ENCODE measurements around the gene DDX25. TPM values are rescaled to one million over a fixed set of nuclear protein-coding genes. Genes with fewer than 3 reads are reported as not detected.
"Not testable (repeated sequence)": the region's sequence is repeated elsewhere in the genome, so short reads cannot be mapped to it uniquely, and the experiment has no call there.

Gene DDX25
- total RNA-seq, 1 experiment from 2014 or later, result not detected

DNA sequence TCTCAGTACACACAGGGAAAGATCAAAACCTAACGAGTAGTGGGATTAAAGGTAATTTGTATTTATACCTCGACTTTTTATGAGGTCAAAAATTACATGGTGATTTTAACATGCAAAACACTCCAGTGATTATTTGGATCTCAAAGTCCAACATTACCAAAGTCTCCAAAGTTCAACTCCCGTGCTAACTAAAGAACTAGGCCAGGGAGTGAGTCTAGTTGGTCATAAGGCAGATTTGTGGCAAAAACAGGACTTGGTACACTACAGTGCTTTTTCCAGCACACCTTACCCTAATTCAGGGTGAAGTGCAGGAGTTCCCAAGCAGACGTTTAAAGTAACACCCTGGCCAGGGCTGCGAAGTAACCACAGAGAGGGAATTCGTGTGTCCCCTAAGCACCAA, 2.4 kb upstream of the DDX25 start:
- H3K4me3 ChIP-seq (ENCODE audit: low read length), result peak overlapping the region; percentile 92; the same call in 1 of the 2 replicates
- H3K4me1 ChIP-seq (ENCODE audit: low read length), result peaks cover 5% of the 10 kb centered on the region
- H3K4me2 ChIP-seq (ENCODE audit: low read depth, low read length, poor library complexity, severe bottlenecking), result peak overlapping the region; percentile 62
- H3K79me2 ChIP-seq (ENCODE audit: low read length), result peaks cover 41% of the 10 kb centered on the region
- H3K27ac ChIP-seq (ENCODE audit: low read length), result no peak overlapping the region
- no peaks in the 10 kb centered on the region for H3K9me3 ChIP-seq (ENCODE audit: low read length)
- H4K20me1 ChIP-seq (ENCODE audit: insufficient read depth, low read depth, low read length), result no peaks in the 10 kb centered on the region
- H3K9ac ChIP-seq (ENCODE audit: low read length), result no peak overlapping the region
- no peaks in the 10 kb centered on the region for H3K27me3 ChIP-seq (ENCODE audit: low read length)
- DNase-seq, result no peak
- no peaks in the 10 kb centered on the region for H3K36me3 ChIP-seq (ENCODE audit: insufficient read depth, low read length)
- H2AFZ ChIP-seq (ENCODE audit: low read length), result no peak overlapping the region
- no peaks in the 10 kb centered on the region for H3K9me2 ChIP-seq (replicated peaks; ENCODE audit: insufficient read depth, low read length)

DNA sequence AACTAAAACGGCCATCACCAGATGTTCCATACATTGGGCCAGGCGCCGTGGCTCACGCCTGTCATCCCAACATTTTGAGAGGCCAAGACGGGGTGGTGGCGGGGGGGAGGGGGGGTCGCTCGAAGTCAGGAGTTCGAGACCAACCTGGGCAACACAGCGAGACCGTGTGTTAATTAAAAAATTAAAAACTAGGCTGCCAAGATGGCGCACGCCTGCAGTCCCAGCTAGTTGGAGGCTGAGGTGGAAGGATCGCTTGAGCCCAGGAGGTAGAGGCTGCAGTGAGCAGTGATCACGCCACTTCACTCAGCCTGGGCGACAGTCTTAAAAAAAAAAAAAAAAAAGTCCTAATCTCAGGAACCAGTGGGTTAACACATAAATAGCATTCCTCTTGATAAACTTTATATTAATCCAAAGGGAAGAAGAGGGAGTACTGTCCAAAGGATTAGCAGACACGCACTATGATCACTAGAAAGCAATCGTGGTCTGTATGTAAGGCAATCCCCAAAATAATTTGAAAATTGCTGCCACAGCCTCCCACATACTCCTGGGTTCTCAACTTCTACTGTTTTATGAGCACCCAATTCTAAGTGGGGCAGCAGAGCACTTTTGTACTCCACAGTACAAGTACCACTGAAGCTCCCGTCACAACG, 1.9 kb upstream of the DDX25 start:
- Histone ChIP-seq H3K9ac (ENCODE audit: low read length) (peak overlapping the region; percentile 79), H3K4me3 (ENCODE audit: low read length) (peak overlapping the region; percentile 92), H2AFZ (ENCODE audit: low read length) (0 out of 2 replicates have a peak overlapping the region, but pooled peaks have one; percentile 71), H4K20me1 (ENCODE audit: insufficient read depth, low read depth, low read length) (no peaks in the 10 kb centered on the region), H3K36me3 (ENCODE audit: insufficient read depth, low read length) (no peaks in the 10 kb centered on the region), H3K9me3 (ENCODE audit: low read length) (no peaks in the 10 kb centered on the region), H3K27me3 (ENCODE audit: low read length) (no peaks in the 10 kb centered on the region), H3K4me2 (ENCODE audit: low read depth, low read length, poor library complexity, severe bottlenecking) (peak overlapping the region; percentile 62), H3K27ac (ENCODE audit: low read length) (no peak overlapping the region), H3K4me1 (ENCODE audit: low read length) (peaks cover 5% of the 10 kb centered on the region), H3K79me2 (ENCODE audit: low read length) (peaks cover 38% of the 10 kb centered on the region), H3K9me2 (replicated peaks; ENCODE audit: insufficient read depth, low read length) (no peaks in the 10 kb centered on the region)
- DNase-seq, result no peak

DNA sequence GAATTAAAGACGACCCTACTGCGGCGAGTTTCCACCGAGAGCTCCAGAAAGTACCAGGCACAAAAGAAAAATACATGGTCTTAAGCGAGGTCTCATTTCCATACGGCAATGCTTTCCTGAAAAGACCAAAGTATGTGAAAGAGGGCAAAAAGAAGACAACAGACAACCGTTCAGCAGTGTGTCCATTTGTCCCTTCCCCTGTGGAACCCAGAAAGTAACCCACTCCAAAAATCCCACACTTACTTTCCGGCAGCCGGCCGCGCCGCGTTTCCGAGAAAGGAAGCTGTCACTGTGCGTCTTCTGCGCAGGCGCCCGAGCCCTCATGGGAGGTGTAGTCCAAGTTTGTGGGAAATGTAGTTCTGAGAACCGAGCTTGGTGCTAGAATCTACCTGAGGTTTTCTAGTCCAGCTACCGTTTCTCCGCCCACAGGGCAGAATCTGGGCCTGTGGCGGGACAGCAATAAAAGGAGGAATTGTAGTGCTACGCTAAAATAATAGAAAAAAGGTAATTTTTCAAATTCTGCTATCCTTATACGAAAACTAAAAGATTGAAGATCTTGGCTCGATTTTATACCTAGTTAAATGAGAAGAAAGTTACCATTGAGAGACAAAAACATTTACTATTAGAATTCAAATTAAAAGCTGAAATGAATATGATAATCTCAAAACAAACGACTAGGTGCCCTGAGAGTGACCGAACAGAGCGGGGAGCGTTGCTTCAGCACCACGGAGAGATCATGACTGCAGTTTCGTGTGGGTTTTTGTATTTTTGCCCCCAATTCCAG, 1.2 kb upstream of the DDX25 start, which contains the start of gene PUS3:
PUS3 (minus strand) TSS at position 280 of the 784 bp plus-strand sequence. CDS start 6,922 bp downstream, outside the sequence.
- no peaks in the 10 kb centered on the region for H3K27me3 ChIP-seq (ENCODE audit: low read length)
- H3K4me1 ChIP-seq (ENCODE audit: low read length), result peaks cover 5% of the 10 kb centered on the region
- H3K36me3 ChIP-seq (ENCODE audit: insufficient read depth, low read length), result no peaks in the 10 kb centered on the region
- H3K4me3 ChIP-seq (ENCODE audit: low read length), result peak within 1 kb of the TSS; percentile 92
- no peaks in the 10 kb centered on the region for H3K9me3 ChIP-seq (ENCODE audit: low read length)
- peak; percentile 85 for DNase-seq
- H4K20me1 ChIP-seq (ENCODE audit: insufficient read depth, low read depth, low read length), result no peaks in the 10 kb centered on the region
- H3K4me2 ChIP-seq (ENCODE audit: low read depth, low read length, poor library complexity, severe bottlenecking), result peak within 1 kb of the TSS; percentile 62
- H3K9ac ChIP-seq (ENCODE audit: low read length), result peak within 1 kb of the TSS; percentile 79
- H3K9me2 ChIP-seq (replicated peaks; ENCODE audit: insufficient read depth, low read length), result no peaks in the 10 kb centered on the region
- 0 out of 2 replicates have a peak within 1 kb of the TSS, but pooled peaks have one; percentile 71 for H2AFZ ChIP-seq (ENCODE audit: low read length)
- H3K27ac ChIP-seq (ENCODE audit: low read length), result no peak within 1 kb of the TSS
- peaks cover 32% of the 10 kb centered on the region for H3K79me2 ChIP-seq (ENCODE audit: low read length)

DNA sequence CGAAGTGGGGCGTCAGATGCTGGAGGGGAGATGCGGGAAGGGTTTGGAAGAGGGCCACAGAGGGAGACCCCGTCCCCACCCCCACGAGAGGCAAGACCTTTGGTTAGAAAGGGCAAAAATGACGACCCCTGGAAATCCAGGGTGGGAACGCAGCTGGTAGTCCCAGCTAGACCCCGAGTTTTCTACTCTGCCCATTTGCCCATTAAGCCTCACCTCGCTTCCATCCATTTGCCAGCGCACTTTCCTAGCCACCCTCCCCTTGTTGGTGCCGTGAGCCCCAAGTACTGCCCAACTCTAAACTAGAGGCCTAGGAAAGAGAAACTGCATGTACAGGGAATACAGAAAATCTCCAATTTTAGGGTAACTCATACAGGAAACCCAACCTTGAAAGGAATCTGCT, 370 bp downstream of the DDX25 start:
- H4K20me1 ChIP-seq (ENCODE audit: insufficient read depth, low read depth, low read length), result no peaks in the 10 kb centered on the region
- no peaks in the 10 kb centered on the region for H3K9me3 ChIP-seq (ENCODE audit: low read length)
- H3K27me3 ChIP-seq (ENCODE audit: low read length), result no peaks in the 10 kb centered on the region
- H3K4me2 ChIP-seq (ENCODE audit: low read depth, low read length, poor library complexity, severe bottlenecking), result no peak overlapping the region
- H3K9me2 ChIP-seq (replicated peaks; ENCODE audit: insufficient read depth, low read length), result no peaks in the 10 kb centered on the region
- no peaks in the 10 kb centered on the region for H3K36me3 ChIP-seq (ENCODE audit: insufficient read depth, low read length)
- DNase-seq, result no peak
- H3K27ac ChIP-seq (ENCODE audit: low read length), result no peak overlapping the region
- no peak overlapping the region for H2AFZ ChIP-seq (ENCODE audit: low read length)
- H3K4me1 ChIP-seq (ENCODE audit: low read length), result peaks cover 5% of the 10 kb centered on the region
- H3K4me3 ChIP-seq (ENCODE audit: low read length), result no peak overlapping the region
- H3K79me2 ChIP-seq (ENCODE audit: low read length), result peaks cover 20% of the 10 kb centered on the region
- no peak overlapping the region for H3K9ac ChIP-seq (ENCODE audit: low read length)

DNA sequence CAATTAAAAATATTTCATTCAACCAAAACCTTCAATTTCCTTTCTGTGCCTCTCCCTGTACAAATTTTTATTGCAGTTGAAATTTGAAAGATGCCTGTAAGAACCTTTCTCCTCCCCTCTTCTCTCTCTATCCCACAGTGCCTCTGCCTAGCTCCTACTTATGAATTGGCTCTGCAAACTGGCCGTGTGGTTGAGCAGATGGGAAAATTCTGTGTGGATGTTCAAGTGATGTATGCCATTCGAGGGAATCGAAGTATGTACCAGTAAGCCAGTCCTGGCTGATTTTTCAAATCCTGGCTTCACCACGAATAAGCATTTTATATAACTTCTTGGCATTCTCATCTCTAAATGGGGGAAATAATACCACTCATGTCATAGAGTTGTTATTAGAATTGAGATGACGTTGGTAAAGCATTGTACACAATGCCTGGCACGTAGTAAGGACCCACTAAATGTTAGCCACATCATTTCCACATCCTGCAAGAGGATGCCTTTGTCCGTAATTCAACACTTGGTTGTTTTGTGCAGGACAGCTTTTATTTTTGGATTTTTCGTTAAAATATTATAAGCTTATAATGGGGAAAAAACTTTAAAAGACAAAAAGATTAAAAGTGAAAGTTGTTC, 6.0 kb downstream of the DDX25 start:
- Histone ChIP-seq H4K20me1 (ENCODE audit: insufficient read depth, low read depth, low read length) (no peaks in the 10 kb centered on the region), H3K27ac (ENCODE audit: low read length) (no peak overlapping the region), H3K79me2 (ENCODE audit: low read length) (no peaks in the 10 kb centered on the region), H3K9me2 (replicated peaks; ENCODE audit: insufficient read depth, low read length) (no peaks in the 10 kb centered on the region), H3K27me3 (ENCODE audit: low read length) (no peaks in the 10 kb centered on the region), H3K4me1 (ENCODE audit: low read length) (no peaks in the 10 kb centered on the region; the same call in 1 of the 2 replicates), H3K9ac (ENCODE audit: low read length) (no peak overlapping the region), H2AFZ (ENCODE audit: low read length) (no peak overlapping the region), H3K36me3 (ENCODE audit: insufficient read depth, low read length) (no peaks in the 10 kb centered on the region), H3K9me3 (ENCODE audit: low read length) (no peaks in the 10 kb centered on the region), H3K4me3 (ENCODE audit: low read length) (no peak overlapping the region), H3K4me2 (ENCODE audit: low read depth, low read length, poor library complexity, severe bottlenecking) (no peak overlapping the region)
- DNase-seq, result no peak

DNA sequence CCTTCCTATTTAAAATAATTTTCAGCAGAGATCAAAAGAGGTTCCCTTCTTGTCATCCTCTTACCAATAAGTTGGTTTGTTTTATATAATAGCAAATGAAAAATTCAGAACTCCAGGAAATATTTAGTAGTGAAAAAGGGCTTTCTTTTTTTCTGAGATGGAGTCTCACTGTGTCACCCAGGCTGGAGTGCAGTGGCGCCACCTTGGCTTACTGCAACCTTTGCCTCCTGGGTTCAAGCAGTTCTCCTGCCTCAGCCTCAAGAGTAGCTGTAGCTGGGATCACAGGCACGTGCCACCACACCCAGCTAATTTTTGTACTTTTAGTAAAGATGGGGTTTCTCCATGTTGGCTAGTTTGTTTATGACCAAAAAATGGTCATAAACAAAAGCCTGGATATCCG, 10.3 kb downstream of the DDX25 start:
- H3K27ac ChIP-seq (ENCODE audit: low read length); H3K9me2 ChIP-seq (replicated peaks; ENCODE audit: insufficient read depth, low read length); H2AFZ ChIP-seq (ENCODE audit: low read length); H3K36me3 ChIP-seq (ENCODE audit: insufficient read depth, low read length); H3K9me3 ChIP-seq (ENCODE audit: low read length); H4K20me1 ChIP-seq (ENCODE audit: insufficient read depth, low read depth, low read length); DNase-seq; H3K4me3 ChIP-seq (ENCODE audit: low read length); H3K4me1 ChIP-seq (ENCODE audit: low read length); H3K9ac ChIP-seq (ENCODE audit: low read length); H3K4me2 ChIP-seq (ENCODE audit: low read depth, low read length, poor library complexity, severe bottlenecking); H3K27me3 ChIP-seq (ENCODE audit: low read length); H3K79me2 ChIP-seq (ENCODE audit: low read length): not testable (repeated sequence)

DNA sequence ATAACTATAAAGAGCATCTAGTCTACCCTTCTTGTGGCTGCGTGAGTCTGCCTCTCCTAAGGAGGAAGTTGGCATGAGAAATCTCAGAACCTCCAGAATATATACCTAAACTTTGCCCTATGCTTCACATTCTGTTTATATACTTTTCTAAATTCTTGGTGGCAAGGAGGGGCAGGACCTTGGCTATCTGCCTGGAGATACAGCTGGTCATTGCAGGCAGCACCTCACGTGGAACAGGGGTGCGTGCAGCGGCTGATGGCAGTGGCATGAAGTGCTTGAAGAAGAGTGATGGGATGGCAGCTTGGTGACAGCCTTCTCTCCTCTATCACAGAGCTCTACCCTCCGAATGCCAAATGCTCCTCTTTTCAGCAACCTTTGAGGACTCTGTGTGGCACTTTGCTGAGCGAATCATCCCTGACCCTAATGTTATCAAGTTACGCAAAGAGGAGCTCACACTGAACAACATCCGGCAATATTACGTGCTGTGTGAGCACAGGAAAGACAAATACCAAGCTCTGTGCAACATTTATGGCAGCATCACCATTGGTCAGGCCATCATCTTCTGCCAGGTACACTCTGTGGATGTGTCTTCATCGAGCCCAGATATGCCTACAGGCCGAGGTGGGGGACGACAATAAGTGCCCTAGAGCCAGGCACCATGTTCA, 12.5 kb downstream of the DDX25 start:
- Histone ChIP-seq H3K4me2 (ENCODE audit: low read depth, low read length, poor library complexity, severe bottlenecking) (no peak overlapping the region), H3K9me2 (replicated peaks; ENCODE audit: insufficient read depth, low read length) (no peaks in the 10 kb centered on the region), H3K27ac (ENCODE audit: low read length) (no peak overlapping the region), H3K4me3 (ENCODE audit: low read length) (no peak overlapping the region), H3K79me2 (ENCODE audit: low read length) (no peaks in the 10 kb centered on the region), H3K4me1 (ENCODE audit: low read length) (no peaks in the 10 kb centered on the region), H2AFZ (ENCODE audit: low read length) (no peak overlapping the region), H4K20me1 (ENCODE audit: insufficient read depth, low read depth, low read length) (no peaks in the 10 kb centered on the region), H3K9me3 (ENCODE audit: low read length) (no peaks in the 10 kb centered on the region), H3K36me3 (ENCODE audit: insufficient read depth, low read length) (no peaks in the 10 kb centered on the region), H3K9ac (ENCODE audit: low read length) (no peak overlapping the region), H3K27me3 (ENCODE audit: low read length) (no peaks in the 10 kb centered on the region)
- no peak for DNase-seq

All from Karpas-422 (cell line).